ENCODE data around the gene C20orf202. TPM values are rescaled to one million over a fixed set of nuclear protein-coding genes. Genes with fewer than 3 reads are reported as not detected.

C20orf202 gene
- total and polyA plus RNA-seq, 9 of the 15 experiments (the other 6 are each of a cell fraction or from before 2014, with no cell fraction given): 0.03 to 0.24 (median 0.15) TPM; not detected in 4

GRCh38 chr20:1255675-1256074 lies 52.4 kb downstream of the C20orf202 start (continued):
- TF ChIP-seq HMG20A (CRISPR knock-in tag; conservative IDR thresholded peaks at IDR 0.05): no peak
- no peak for TF ChIP-seq ZBTB17 (CRISPR knock-in tag; IDR thresholded peaks at IDR 0.05)
- TF ChIP-seq GTF2B (IDR thresholded peaks at IDR 0.05; ENCODE audit: extremely low read depth, insufficient read length): no peak
- no peak for TF ChIP-seq SMARCB1 (IDR thresholded peaks at IDR 0.05; ENCODE audit: insufficient read length, low read depth)
- TF ChIP-seq EGR1 (conservative IDR thresholded peaks at IDR 0.05): no peak
- TF ChIP-seq KAT8 (IDR thresholded peaks at IDR 0.05; ENCODE audit: low read depth): no peak
- TF ChIP-seq KLF16 (IDR thresholded peaks at IDR 0.05): peak; percentile 73; the same call in 1 of the 2 replicates
- no peak for TF ChIP-seq AFF4 (CRISPR knock-in tag; IDR thresholded peaks at IDR 0.05)
- TF ChIP-seq CCNT2 (IDR thresholded peaks at IDR 0.05; ENCODE audit: borderline replicate concordance, extremely low read depth, insufficient read length, low read depth, low read length): peak; percentile 29
- TF ChIP-seq ZNF592 (IDR thresholded peaks at IDR 0.05): peak; percentile 49; the same call in 1 of the 2 replicates
- TF ChIP-seq PCBP1 (IDR thresholded peaks at IDR 0.05; ENCODE audit: low read depth, low read length, poor library complexity, severe bottlenecking): no peak
- no peak for TF ChIP-seq SMAD3 (CRISPR knock-in tag; conservative IDR thresholded peaks at IDR 0.05)
- TF ChIP-seq IFI16 (CRISPR knock-in tag; IDR thresholded peaks at IDR 0.05): no peak
- TF ChIP-seq ESRRB (CRISPR knock-in tag; IDR thresholded peaks at IDR 0.05; ENCODE audit: borderline replicate concordance): no peak
- TF ChIP-seq ARID3A (IDR thresholded peaks at IDR 0.05; ENCODE audit: borderline replicate concordance, low read depth, low read length): peak; percentile 90
- TF ChIP-seq ZNF277 (CRISPR knock-in tag; IDR thresholded peaks at IDR 0.05; ENCODE audit: borderline replicate concordance): no peak
- TF ChIP-seq SMARCE1 (IDR thresholded peaks at IDR 0.05): peak; percentile 82
